Body of pancreas (tissue), 4 donors: ENCODE results near the gene ODAD3.

ENCODE experiments used
- CTCF ChIP-seq, 7 experiments: fragments of 450-650 bp in 4 of 7; fragments of 200-600 bp in 3 of 7; sonication (generic) in 3 of 7; IDR thresholded peaks; one replicate each; pipeline ENCODE4 v1.5.1; 2016 to 2019; ENCODE audit warnings: antibody characterized with exemption in 7 of 7
- POLR2A ChIP-seq, 3 donors: fragments of 450-650 bp; IDR thresholded peaks; one replicate each; pipeline ENCODE4 v1.6.1; 2016; ENCODE audit warnings: antibody characterized with exemption in 3 of 3, mild to moderate bottlenecking in 2 of 3

- TF ChIP-seq POLR2A (IDR thresholded peaks at IDR 0.05), result no peak
- no peak for TF ChIP-seq CTCF (IDR thresholded peaks at IDR 0.05)
Observed at GRCh38 chr19:11461453-11461852, 26.5 kb upstream of the ODAD3 start.
